Measurements from ENCODE around the gene RSRC1.
"Not testable (repeated sequence)": the region's sequence is repeated elsewhere in the genome, so short reads cannot be mapped to it uniquely, and the experiment has no call there.

RSRC1 gene

DNA sequence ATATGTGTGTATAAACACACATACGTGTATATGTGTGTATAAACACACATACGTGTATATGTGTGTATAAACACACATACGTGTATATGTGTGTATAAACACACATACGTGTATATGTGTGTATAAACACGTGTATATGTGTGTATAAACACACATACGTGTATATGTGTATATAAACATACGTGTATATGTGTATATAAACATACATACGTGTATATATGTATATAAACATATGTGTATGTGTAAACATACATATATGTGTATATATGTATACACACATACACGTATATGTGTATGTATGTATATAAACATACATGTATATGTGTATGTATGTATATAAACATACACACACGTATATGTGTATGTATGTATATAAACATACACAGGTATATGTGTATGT is 119.1 kb downstream of the RSRC1 start:
- DNase-seq (ENCODE audit: low read depth) = not testable (repeated sequence)

DNA sequence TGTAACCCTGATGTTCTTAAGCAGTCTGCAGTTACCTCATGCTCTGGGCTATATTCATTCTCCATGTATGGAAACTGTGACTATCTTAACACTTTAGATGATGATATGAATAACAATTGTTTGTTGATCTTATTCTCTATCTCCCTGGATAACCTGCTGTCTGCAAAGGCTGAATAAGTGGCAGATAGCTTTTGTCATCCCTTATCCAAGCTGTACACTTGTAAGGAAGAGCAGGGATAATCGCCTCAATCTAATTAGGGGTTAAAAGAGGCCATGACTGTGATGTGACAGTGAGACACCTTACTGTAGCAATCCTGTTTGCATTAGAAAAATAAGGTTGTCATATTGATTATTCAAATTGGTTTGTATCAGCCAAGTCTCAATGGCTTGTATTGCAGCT is 123.9 kb downstream of the RSRC1 start:
- DNase-seq (ENCODE audit: low read depth) = no peak

DNA sequence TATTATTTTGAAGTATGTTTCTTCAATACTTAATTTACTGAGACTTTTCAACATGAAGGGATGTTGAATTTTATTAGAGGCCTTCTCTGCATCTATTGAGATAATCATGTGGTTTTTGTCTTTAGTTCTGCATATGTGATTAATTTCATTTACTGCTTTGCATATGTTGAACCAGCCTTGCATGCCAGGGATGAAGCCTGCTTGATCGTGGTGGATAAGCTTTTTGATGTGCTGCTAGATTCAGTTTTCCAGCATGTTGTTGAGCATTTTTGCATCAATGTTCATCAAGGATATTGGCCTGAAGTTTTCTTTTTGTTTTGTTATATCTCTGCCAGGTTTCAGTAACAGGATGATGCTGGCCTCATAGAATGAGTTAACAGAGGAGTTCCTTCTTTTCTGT is 134.4 kb downstream of the RSRC1 start:
- no peak for DNase-seq (ENCODE audit: low read depth)

DNA sequence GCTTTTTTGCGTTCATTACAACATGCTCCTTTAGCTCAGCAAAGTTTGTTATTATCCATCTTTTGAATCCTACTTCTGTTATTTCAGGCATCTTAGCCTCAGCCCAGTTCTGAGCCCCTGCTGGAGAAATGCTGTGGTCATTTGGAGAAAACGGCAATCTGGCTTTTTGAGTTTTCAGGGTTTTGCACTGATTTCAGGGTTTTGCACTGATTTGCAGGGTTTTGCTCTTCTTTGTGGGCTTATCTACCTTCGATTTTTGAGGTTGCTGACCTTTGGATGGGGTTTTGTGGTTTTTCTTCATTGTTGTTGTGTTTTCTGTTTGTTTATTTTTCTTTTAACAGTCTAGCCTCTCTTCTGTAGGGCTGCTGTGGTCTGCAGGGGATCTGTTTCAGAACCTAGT is 137.4 kb downstream of the RSRC1 start:
- no peak for DNase-seq (ENCODE audit: low read depth)

GRCh38 chr3:158248261-158248660 is 138.4 kb downstream of the RSRC1 start:
- no peak for DNase-seq (ENCODE audit: low read depth)

- DNase-seq (ENCODE audit: low read depth) = no peak
Measured at GRCh38 chr3:158249183-158249582, 139.3 kb downstream of the RSRC1 start.

DNA sequence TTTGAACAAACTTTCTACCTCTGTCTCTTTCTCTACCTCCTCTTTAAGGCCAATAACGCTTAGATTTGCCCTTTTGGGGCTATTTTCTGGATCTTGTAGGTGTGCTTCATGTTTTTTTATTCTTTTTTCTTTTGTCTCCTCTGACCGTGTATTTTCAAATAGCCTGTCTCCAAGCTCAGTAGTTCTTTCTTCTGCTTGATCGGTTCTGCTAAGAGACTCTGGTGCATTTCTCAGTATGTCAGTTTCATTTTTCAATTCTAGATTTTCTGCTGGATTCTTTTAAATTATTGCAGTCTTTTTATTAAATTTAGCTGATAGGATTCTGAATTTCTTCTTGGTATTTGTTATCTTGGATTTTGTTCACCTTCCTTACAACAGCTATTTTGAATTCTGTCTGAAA is 148.7 kb downstream of the RSRC1 start:
- no peak for DNase-seq (ENCODE audit: low read depth)

GRCh38 chr3:158260392-158260791 is 150.5 kb downstream of the RSRC1 start:
- DNase-seq (ENCODE audit: low read depth) = no peak

- no peak for DNase-seq (ENCODE audit: low read depth)
Measured at GRCh38 chr3:158261371-158261991, 151.6 kb downstream of the RSRC1 start.

GRCh38 chr3:158264894-158265293 is 155.0 kb downstream of the RSRC1 start:
- DNase-seq (ENCODE audit: low read depth) = no peak

DNA sequence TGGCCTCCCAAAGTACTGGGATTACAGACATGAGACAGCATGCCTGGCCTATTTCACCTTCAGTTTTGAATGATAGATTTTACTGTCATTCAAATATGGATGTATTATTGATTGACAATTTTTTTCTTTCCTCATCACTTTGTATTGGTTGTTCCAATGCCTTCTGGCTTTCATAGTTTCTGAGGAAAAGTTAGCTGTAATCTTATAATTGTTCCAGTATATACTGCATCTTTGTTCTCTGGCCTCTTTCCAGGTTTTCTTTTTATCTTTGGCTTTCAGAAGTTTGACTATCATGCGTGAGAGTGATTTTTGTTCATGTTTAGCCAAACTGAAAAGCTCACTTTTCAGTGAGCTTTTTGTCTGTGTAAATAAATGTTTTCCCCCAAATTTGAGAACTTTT is 157.1 kb downstream of the RSRC1 start:
- no peak for DNase-seq (ENCODE audit: low read depth)

- no peak for DNase-seq (ENCODE audit: low read depth)
Measured at GRCh38 chr3:158269942-158270341, 160.1 kb downstream of the RSRC1 start.

DNA sequence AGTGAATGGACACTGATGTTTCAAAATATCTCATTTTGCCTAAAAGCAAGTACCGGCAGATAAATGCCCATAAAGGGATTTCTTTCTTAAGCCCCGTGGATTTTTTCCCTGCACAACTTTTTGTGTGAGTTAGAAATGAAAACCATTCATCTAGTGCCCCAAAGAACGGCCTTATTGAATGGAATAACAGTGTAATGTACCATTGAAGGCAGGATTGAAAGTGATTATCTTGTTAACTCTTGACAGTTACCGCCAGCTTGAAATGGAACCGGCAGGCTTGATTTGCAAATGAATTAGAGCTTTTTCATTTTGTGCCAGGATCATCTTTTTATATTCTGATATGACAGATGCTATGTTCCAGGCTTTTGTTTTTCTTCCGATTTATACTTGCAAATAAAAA is 162.2 kb downstream of the RSRC1 start:
- no peak for DNase-seq (ENCODE audit: low read depth)

DNA sequence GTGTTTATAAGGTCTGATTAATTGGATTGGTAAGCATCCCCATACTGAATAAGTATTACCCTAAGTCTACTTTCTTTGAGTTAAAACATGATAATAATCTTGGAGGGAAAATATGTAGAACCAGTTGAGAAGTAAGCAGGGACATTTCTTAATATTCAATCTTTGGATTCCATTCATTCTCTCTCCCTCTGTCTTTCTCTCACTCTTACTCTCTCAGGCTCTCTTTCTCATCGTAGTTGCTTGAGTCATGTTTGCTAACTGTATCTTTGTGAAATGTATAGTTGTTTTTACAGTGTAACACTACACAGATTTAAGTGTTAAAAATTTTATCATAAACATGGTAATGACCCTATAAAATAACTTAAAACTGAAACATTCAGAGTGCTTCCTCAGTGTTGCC is 163.8 kb downstream of the RSRC1 start:
- no peak for DNase-seq (ENCODE audit: low read depth)

- DNase-seq (ENCODE audit: low read depth) = no peak
Measured at GRCh38 chr3:158278187-158278586, 168.3 kb downstream of the RSRC1 start.

DNA sequence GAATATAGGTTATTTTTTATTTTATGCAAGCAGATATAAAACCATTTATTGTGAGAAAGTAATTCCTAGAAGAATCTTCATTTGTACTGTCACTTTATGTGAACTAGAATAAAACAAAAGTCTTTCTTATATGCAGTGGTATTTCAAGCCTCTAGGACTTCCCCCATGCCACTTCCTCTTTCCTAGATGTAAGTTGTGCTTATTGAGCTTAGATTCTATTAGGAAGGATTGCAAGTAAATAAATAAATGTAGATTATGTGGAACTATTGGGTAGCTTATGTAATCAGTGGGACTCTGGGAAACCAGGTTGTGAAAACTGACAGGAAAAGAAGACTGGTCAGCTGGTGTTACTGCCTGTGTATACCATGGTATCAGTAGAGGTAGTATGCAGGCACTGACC is 169.7 kb downstream of the RSRC1 start:
- DNase-seq (ENCODE audit: low read depth) = no peak

DNA sequence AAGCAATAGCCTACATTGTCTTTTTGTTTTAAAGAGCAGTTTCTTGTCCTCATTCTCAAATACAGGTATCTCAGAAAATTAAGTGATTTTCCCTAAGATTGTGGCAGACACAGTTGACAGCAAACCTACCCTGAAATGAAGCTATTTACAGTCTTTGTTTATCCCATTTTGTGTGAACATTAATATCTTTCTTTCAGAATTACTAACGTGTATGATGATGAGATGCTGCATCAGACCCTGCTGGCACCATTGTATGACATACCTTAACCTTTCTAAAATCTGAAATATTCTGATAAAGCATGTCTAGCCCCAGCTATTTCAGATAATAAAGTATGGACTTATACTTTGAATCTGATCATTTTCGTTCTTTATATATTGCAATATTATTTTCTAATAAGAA is 185.9 kb downstream of the RSRC1 start:
- no peak for DNase-seq (ENCODE audit: low read depth)

DNA sequence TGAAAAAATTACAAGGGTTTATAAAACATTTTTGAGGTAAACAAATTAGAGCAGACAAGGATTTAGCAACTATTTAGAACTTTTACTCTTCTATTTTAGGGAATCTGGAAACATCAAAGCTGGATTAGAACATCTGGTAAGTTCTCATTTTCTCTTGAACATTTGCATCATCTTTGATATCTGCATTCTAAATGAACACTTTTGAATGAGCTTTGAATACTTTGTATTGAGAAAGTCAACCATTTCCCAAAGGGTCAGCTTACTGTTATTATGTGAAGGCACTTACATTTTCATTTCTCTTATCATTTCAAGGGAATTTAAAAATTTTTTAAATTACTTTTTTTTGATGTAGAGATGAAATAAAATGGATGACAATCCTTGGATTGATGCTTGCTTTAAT is 188.1 kb downstream of the RSRC1 start:
- DNase-seq (ENCODE audit: low read depth) = no peak

GRCh38 chr3:158308236-158308928 is 198.5 kb downstream of the RSRC1 start:
- no peak for DNase-seq (ENCODE audit: low read depth)

GRCh38 chr3:158312560-158313141 is 202.8 kb downstream of the RSRC1 start:
- DNase-seq (ENCODE audit: low read depth) = no peak

GRCh38 chr3:158313338-158313927 is 203.5 kb downstream of the RSRC1 start:
- no peak for DNase-seq (ENCODE audit: low read depth)

GRCh38 chr3:158314426-158315357 is 204.8 kb downstream of the RSRC1 start:
- DNase-seq (ENCODE audit: low read depth) = no peak

Measured in stimulated activated CD8-positive, alpha-beta memory T cell treated with anti-CD3 and anti-CD28 coated beads, Interleukin-15, amount 100 ng/mL, for 1 hour (primary cell).